ENCODE data around the gene ZNF175.

ZNF175 gene

DNA sequence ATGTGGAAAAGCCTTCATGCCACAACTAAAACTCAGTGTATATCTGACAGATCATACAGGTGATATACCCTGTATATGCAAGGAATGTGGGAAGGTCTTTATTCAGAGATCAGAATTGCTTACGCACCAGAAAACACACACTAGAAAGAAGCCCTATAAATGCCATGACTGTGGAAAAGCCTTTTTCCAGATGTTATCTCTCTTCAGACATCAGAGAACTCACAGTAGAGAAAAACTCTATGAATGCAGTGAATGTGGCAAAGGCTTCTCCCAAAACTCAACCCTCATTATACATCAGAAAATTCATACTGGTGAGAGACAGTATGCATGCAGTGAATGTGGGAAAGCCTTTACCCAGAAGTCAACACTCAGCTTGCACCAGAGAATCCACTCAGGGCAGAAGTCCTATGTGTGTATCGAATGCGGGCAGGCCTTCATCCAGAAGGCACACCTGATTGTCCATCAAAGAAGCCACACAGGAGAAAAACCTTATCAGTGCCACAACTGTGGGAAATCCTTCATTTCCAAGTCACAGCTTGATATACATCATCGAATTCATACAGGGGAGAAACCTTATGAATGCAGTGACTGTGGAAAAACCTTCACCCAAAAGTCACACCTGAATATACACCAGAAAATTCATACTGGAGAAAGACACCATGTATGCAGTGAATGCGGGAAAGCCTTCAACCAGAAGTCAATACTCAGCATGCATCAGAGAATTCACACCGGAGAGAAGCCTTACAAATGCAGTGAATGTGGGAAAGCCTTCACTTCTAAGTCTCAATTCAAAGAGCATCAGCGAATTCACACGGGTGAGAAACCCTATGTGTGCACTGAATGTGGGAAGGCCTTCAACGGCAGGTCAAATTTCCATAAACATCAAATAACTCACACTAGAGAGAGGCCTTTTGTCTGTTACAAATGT is 16.4 kb downstream of the ZNF175 start:
- DNase-seq (ENCODE audit: low read depth in 2 of 3, low spot score in 1 of 3): no peak

DNA sequence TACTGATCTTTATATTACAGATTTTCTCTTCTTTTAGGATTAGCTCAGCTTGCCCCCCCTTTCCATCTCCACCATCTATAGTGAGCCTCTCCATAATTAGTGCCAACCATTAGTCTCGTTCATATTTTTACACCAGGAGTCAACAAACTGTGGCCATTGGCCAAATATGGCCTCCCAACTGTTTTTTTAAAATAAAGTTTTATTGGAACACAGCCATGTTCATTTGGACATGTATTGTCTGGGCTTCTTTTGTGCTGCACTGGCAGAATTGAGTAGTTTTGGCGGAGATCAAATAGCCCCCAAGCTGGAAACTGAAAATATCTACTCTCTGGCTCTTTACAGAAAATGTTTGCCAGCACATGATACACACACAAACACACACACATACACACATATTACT is 18.4 kb downstream of the ZNF175 start:
- DNase-seq (ENCODE audit: low read depth in 2 of 3, low spot score in 1 of 3): no peak

DNA sequence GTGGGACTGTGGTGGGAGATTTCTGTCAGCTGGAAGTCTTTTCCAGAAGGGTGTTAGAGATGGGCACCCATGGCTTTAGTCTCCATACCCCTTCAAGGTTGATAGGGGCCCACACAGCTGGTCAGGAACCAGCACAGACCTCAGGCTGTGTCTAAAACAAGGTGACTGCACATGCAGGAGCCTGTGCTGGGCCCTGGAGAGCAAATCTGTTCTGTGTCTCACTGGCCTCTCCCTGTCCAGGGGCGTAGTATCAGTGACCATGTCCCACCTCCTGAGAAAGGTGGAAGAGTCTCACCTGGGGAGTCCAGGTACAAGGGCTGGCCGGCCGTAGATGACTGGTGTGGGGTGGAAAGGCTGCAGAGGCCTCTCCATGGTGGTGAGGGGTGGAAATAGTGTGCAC is 19.4 kb downstream of the ZNF175 start:
- no peak for DNase-seq (ENCODE audit: low read depth in 2 of 3, low spot score in 1 of 3)

DNA sequence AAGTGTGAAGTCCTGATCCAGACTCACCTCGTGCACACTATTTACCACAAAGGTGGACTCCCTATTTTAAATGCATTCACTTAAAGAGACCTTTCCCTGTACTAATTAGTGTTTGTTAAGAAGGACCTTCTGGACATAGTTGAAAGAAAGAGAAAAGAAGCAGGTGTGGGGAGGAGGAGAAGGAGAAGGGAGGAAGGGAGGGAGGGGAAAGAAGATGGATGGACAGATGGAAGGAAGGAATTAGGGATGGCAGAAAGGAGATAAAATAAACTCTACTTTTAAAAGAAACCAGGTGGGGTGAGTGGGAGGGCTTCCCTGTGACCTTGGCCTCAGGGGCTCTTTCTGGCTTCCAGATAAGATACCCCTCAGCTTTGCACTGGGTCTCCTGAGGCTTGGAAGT is 21.4 kb downstream of the ZNF175 start:
- DNase-seq (ENCODE audit: low read depth in 2 of 3, low spot score in 1 of 3): no peak

DNA sequence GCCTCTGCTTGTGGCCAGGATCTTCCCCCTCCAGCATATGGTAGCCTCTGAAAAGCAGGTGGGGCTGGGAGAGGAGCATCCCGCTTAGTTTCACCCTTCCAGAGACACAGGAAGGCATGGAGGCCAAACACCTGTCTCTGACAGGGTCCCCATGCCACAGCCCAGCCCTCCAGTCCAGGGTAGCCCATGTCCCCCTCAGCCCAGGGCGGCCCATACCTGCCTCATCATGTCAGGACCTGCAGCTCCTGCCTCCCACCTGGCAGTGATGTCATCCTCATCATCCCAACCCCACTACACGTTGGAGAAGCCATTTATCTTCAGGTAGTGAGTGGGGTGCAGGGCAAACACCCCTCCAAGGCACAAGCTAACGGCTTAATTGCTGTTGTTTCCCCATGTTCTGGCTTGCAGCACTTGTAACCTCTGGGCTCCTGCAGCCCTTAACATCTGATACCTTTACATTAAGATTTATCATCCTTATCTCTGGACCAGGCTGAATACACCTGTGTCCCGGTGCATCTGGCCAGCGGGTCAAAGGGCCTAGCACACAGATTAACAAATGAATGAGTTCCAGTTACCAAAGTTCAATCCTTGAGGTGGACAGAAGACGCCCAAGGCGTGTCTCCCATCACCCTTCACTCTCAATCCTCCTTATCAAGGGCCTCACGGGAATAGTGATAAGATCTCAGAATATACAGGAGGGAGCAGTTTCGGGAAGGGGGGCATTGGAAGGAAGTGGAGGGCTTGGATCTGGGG is 22.2 kb downstream of the ZNF175 start:
- no peak for DNase-seq (ENCODE audit: low read depth in 2 of 3, low spot score in 1 of 3)

DNA sequence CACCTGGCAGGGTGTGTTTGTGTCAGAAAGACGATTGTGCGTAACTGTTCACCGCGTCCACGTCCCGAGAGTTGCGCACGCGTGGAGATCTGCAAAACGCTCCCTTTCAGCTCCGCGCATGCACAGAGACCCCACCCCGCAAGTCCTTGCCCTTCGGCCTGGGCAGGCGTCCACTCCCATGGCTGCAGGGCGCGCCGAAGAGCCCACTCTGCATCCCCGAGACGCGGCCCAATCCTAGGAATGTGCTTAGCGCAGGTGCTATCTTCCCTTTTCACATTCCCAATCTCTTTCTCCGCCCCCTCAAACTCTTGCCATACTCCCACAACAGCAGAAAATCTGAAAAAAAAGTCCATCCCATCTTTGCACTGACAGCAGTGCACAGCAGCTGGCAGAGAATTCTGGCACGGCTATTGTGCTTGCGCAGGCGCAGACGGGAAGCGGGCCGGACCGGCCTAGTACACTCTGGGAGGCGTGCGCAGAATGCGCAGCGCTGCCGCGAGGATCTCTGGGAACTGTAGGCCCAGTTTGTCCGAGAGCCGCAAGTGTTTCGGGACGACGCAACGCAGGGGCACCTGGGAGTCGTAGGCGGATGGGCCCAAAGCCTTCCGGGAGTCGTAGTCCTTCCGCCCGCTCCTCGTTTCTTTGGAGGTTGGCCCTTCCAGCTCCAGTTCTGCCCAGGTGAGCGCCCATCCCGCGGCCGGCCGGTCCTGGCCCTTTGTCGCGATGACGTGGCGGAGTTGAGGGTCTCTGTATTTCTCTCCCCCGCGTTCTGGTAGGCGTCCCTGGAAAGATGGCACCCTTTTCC is 23.1 kb downstream of the ZNF175 start:
- DNase-seq (ENCODE audit: low read depth in 2 of 3, low spot score in 1 of 3): peak; percentile 91 to 95 (median 94)

DNA sequence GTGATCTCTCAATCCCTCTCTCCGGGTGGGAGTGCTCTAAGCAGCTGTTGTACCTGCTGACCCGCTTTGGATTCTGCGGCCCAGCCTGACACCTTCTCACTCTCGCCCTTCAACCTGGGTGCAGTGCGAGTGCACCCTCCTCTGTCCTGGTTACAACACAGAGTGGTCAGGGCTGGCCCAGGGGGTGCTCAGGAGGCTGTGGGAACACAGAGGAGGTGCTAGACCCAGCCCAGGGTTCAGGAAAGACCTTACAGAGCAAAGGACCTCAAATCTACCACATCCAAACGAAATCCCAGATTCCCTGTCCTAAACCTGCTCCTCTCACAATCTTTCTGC is 23.7 kb downstream of the ZNF175 start:
- no peak for DNase-seq (ENCODE audit: low read depth in 2 of 3, low spot score in 1 of 3)

DNA sequence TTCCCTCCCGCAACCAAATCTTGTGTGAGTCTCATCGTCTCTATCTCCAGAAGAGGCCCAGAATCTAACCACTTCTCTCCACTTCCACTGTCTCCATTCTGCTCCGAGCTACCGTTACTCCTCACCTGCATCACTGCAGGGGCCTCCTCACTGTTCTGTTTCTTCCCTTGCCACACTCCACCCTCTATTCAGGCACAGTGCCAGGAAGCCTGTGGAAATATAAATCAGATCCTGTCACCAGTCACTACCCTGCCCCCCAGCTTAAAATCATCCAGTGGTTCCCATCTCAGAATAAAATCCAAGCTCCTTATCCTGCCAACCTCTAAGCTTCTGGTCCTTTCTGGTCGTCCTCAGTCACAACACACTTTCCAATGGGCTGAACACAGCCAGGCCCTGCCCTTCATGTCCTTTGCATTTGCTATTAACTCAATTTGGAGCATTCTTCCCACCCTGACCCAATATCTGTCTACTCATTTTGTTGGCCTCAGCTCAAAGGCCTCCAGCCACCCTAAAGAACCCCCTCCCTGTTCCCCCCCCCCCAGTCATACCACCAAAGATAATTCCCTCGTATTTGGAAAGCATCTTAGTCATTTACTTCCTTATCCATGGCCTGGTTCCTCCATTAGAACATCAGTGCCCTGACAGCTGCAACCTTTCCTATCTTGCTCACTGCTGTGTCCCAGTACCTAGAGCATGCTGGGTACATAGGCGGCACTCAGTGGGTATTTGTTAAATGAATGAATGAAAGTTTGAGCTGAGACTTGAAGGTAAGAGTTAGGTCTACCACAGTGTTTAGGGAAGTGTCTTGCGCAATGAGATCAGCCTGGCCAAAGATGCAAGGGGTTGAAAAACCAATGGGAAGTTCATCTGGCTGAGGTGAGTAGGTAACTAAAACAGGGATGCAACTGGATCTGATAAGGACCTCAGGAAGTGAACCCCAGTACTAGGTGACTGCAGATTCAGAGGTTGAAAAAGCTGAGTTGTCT is 24.4 kb downstream of the ZNF175 start:
- DNase-seq (ENCODE audit: low read depth in 2 of 3, low spot score in 1 of 3): no peak

DNA sequence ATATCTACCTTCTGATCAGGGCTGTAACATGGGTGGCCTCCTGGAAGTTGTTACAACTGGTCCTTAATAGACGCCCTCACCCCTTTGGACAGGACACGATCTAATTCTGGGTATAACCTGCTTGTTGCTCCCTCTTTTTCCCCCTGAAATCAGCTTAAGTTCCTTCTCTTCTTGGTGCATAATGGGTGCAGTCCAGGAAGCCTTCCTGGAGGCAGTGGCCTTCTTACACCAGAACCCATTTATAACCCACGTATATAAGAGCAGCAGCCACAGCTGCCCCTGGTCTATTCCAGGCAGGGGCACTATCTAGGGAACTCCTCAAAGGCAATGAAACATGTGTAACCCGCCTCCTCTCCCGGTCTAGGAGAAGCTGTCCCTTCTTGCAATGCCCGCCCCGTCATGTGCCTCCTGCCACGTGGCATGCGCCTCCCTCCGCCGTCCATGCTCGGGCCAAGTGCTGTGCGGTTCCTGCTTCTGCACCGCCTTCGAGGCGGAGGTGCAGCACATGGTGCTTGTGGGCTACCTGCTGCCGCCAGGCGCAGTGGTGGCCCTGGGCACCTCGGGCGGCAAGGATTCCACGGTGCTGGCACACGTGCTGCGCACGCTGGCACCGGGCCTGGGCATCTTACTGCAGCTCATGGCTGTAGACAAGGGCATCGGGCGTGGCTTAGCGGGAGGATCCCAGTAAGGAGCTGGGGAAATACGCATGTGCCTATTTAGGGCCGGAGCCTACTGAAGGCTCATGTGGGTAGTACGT is 27.3 kb downstream of the ZNF175 start:
- no peak for DNase-seq (ENCODE audit: low read depth in 2 of 3, low spot score in 1 of 3)

DNA sequence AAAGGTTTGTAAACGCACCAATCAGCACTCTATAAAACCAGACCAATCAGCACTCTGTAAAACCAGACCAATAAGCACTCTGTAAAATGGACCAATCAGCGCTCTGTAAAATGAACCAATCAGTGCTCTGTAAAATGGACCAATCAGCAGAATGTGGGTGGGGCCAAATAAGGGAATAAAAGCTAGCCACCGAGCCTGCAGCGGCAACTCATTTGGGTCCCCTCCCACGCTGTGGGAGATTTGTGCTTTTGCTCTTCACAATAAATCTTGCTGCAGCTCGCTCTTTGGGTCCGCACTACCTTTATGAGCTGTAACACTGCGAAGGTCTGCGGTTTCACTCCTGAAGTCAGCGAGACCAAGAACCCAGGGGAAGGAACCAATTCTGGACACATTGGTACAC is 28.0 kb downstream of the ZNF175 start:
- no peak for DNase-seq (ENCODE audit: low read depth in 2 of 3, low spot score in 1 of 3)

DNA sequence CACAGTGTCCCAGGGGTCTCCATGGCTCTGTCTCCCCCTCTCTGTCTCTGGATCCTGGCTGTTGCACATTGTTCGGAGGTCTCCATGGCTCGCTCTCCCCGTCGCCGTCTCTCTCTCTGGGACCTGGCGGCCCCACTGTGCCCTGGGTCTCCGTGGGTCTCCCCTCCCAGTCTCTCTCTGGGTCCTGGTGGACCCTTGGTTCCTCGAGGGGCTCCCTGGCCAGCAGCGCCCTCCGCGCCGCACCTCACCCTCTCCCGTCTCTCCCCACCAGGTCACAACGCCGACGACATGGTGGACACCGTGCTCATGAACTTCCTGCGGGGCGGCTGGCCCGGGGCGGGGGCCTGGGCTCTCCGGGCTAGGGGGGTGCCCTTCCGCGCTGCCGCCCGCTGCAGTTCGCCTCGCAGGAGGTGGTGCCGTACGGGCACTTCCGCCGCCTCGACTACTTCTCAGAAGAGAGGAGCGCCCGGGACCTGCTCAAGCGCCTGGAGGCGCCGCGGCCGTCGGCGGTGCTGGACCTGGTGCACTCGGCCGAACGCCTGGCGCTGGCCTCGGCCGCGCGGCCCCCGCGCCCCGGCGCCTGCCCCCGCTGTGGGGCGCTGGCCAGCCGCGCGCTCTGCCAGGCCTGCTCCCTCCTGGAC is 30.0 kb downstream of the ZNF175 start:
- no peak for DNase-seq (ENCODE audit: low read depth in 2 of 3, low spot score in 1 of 3)

DNA sequence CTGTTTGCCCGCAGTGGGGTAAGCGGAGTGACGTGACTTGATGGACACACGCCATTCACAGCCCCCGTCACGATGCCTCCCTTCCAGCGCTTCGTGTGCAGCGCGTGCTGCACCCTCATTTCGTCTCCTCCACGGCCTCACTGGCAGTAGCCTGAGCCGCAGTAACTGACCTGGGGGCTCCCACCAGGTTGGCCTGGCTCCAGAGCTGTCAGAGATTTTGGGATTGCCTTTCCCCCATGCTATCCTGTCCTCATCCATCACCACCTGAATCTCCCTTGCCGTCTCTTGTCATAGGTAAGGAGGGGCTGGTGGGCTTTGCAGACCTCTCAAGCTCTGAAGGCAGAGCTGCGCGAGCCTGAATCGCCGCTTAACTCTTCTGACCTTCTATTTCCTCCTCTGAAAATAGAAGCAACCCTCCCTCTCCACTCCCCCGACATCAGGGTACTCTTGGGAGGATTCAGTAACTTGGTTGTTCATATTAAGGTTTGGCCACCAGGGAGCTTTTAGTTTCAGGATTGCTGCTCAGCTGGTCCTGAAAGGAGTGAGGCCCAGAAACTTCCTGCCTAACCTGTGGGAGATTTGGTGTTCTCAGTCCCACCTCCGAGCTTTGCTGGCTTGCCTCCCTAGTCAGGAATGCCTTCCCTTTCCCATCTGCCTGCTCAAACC is 31.2 kb downstream of the ZNF175 start:
- no peak for DNase-seq (ENCODE audit: low read depth in 2 of 3, low spot score in 1 of 3)

DNA sequence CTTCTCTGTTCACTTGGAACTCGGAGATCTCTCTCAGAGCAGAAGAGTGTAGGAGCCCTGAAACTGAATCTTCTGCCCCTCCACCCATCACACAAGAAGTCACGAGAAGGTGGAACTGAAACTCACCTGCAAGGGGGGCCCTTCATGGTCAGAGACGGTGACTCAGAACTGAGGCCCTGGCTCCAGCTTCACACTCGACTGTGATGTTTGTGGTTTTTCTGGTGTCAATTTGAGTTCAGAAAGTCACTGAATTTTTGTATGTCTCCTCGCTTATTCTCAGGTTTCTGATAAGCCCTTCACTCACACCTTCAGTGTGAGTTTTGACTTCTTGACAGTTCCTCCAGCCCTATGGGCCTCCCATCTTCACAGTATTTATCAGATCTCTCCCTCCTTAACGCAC is 36.0 kb downstream of the ZNF175 start:
- DNase-seq (ENCODE audit: low read depth in 2 of 3, low spot score in 1 of 3): peak; percentile 11 to 36 (median 20)

DNA sequence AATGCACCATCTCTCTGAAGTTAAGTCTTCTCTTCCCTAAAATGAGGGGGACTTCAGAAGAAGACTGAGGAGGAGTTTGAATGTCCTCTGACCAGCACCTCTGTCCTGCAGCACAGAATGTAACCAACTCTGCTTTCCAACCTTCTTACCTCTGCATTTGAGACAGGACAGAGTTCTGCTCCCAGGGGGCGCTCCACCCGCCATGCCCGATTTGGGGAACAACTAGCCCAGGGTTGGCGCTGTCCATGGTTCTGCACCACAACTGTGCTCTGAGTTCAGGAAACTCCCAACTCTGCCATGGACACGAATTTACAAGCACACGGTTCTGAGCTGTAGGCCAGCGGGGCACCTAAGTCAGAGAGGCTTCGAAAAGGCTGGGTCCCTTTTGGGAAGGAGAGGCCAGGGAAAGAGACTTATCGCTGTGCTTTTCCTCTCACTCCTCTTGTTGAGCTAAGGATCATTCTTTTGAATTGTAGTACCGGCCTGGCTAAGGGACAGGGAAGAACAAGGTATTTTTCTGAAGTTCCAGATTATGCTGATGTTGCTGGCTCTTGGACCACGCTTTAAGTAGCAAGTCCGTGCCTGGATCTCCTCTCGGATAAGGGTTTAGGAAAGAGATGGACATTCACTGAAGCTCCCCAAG is 37.0 kb downstream of the ZNF175 start:
- peak; percentile 56 to 70 (median 64) for DNase-seq (ENCODE audit: low read depth in 2 of 3, low spot score in 1 of 3)

DNA sequence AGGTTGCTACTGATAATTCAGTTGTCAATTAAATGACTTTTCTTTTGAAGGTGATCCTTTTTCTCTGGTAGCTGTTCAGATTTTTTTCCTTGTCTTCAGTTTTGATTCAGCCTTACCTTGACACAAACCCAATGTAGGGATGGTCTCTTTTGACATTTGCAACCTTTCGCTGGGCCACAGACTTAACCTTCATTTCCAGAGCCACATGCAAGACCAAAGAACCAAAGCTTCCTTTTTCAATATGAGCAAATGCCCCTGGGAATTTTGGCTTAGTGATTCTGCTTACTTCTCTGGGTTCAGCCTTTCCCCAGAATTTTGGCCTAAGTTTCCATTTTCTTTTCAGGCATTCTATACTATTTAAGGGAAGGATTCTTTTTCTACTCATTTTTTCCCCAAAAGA is 39.5 kb downstream of the ZNF175 start:
- no peak for DNase-seq (ENCODE audit: low read depth in 2 of 3, low spot score in 1 of 3)

DNA sequence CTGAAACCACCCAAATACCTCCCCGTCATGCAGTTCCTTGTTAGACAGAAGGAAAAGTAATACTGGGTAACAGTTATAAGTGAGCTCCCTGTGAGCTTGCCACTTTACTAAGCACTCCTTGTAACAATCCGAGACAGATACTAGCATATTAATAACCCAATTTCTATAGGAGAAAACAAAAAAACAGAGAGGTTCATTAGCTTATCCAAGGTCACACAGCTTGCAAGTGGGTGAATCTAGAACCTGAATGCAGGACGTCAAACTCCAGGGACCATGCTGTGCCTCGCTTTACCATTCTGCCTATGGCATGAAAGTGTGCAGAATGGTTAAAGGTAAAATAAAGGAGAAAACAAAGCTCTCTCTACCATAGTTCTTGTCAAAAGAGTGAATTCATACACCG is 43.7 kb downstream of the ZNF175 start:
- DNase-seq (ENCODE audit: low read depth in 2 of 3, low spot score in 1 of 3): no peak

DNA sequence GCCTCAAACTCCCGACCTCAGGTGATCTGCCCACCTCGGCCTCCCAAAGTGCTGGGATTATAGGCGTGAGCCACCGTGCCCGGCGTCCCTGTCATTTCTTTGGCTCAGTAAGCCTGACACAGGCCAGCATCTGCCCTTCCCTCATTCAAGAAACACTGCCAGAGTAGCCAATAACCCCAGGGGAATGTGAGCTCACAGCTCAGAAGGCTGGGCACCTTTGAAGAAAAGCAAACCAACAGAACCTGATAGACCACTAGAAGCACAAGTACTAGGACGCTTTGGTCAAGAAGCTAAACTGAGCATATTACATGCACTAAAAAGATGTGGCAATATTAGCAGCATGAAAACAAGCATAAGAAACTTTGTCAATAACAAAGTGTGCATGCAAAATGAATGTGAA is 44.9 kb downstream of the ZNF175 start:
- no peak for DNase-seq (ENCODE audit: low read depth in 2 of 3, low spot score in 1 of 3)

DNA sequence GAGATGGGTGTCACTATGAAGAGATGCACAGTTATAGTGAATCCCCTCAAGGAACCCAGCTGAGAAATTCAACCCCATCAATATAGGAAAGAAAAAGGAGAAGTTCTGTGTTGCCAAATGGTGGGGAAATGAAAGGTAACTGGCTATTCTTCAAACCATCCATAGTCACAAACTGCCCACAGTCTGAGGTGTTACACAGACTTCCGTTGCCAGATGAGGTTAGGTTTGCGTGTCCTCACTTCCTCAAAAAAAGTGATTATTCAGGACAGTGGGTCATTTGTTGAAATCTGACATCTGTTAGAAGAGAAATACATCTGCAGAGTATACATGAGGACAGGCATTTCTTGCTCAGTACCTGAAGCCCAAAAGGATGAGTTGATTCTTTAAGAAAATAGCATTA is 50.1 kb downstream of the ZNF175 start:
- DNase-seq (ENCODE audit: low read depth in 2 of 3, low spot score in 1 of 3): no peak
